ENCODE data around the gene PRG3. TPM values are rescaled to one million over a fixed set of nuclear protein-coding genes. Genes with fewer than 3 reads are reported as not detected.

PRG3 gene
- total RNA-seq, 1 experiment from 2014 or later = not detected

DNA sequence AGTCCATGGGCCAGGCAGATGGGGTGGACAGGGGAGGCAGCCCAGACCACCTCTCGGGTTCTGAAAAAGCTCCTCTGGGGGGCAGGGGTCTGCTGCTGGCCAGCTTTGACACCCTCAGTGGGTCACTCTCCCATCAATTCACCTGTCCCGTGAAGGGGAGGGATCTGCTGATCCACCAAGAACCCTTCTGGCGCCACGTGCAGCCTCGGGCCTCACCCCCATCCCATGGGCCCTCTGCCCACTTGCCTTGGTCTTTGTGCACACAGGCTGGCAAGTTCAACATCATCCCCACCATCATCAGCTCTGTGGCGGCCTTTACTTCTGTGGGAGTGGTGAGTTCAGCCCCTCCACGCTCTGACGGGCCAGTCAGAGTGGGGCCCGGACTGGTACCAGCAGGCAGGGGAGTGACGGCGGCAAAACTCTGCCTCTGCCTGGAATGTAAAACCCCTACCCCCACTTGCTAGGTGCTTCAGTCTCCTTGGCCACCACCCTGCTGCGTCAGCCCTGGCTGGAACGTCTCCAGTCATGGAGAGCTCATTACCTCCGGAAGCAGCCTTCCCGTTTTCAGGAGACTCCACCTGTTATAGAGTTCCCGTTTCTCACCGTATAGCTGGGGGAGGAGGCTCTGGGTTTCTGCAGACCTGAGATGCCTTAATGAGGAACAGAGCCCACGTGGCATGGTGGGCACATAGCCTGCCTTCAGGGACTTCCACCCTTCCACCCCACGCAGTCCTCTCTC is 12.7 kb downstream of the PRG3 start:
- Histone ChIP-seq H3K27me3 (ENCODE audit: insufficient read depth, low read length) (0 out of 2 replicates have a peak, but pooled peaks cover under 1% of the 10 kb centered on the region), H4K20me1 (ENCODE audit: insufficient read depth) (no peaks in the 10 kb centered on the region), H2AFZ (ENCODE audit: low read depth, low read length, poor library complexity, severe bottlenecking) (no peak overlapping the region), H3K27ac (ENCODE audit: low read depth, low read length) (no peak overlapping the region), H3K36me3 (ENCODE audit: control insufficient read depth in 1 of 2, insufficient read depth in 2 of 2, low read length in 2 of 2) (no peaks in the 10 kb centered on the region), H3K4me1 (ENCODE audit: control insufficient read depth in 1 of 2, insufficient read depth in 2 of 2, low read length in 2 of 2) (no peaks in the 10 kb centered on the region), H3K4me2 (ENCODE audit: low read length) (no peak overlapping the region), H3K9me3 (ENCODE audit: control insufficient read depth in 1 of 2, insufficient read depth in 1 of 2, low read depth in 1 of 2, low read length in 2 of 2) (no peaks in the 10 kb centered on the region), H3K9ac (ENCODE audit: low read length) (no peak overlapping the region), H3K9me2 (ENCODE audit: insufficient read depth) (no peaks in the 10 kb centered on the region), H3K79me2 (ENCODE audit: insufficient read depth, low read length) (no peaks in the 10 kb centered on the region), H3K4me3 (replicated peaks in 1 of 2; ENCODE audit: low read depth in 1 of 2, low read length in 2 of 2) (no peak overlapping the region)
- no TSS peak for BruUV-seq (replicated peaks)
- ChIA-PET CTCF (no interaction called here), RAD21 (ENCODE audit: low non-redundant PET in 1 of 2, low total read pairs in 2 of 2, uncharacterized antibody in 2 of 2, unreplicated experiment in 2 of 2) (no interaction called here), POLR2A (no interaction called here)
- intact Hi-C loops (cut with micrococcal nuclease) = no loop called here
- DNase-seq (ENCODE audit: low read depth, low spot score) (no peak), ATAC-seq (no peak)
- TF ChIP-seq POLR2AphosphoS5 (IDR thresholded peaks at IDR 0.05; ENCODE audit: low read depth, low read length) (no peak), ZFX (IDR thresholded peaks at IDR 0.05) (no peak), ELF1 (IDR thresholded peaks at IDR 0.05; ENCODE audit: borderline replicate concordance, low read depth) (no peak), EZH2phosphoT487 (IDR thresholded peaks at IDR 0.05; ENCODE audit: borderline replicate concordance) (no peak), CEBPB (IDR thresholded peaks at IDR 0.05; ENCODE audit: low read depth) (no peak), ZNF274 (IDR thresholded peaks at IDR 0.05; ENCODE audit: low read depth, low read length) (no peak), TCF7L2 (IDR thresholded peaks at IDR 0.05; ENCODE audit: borderline replicate concordance, extremely low read depth, insufficient read depth, insufficient read length) (no peak), EGR1 (IDR thresholded peaks at IDR 0.05; ENCODE audit: low read depth) (no peak), CBX3 (IDR thresholded peaks at IDR 0.05; ENCODE audit: low read depth) (no peak), EZH2 (IDR thresholded peaks at IDR 0.05) (no peak), YY1 (IDR thresholded peaks at IDR 0.05; ENCODE audit: extremely low read depth, insufficient replicate concordance, low read depth, low read length) (no peak), JUND (IDR thresholded peaks at IDR 0.05) (no peak), SRF (IDR thresholded peaks at IDR 0.05; ENCODE audit: low read depth) (no peak)
- TF ChIP-seq, protein P1, sequence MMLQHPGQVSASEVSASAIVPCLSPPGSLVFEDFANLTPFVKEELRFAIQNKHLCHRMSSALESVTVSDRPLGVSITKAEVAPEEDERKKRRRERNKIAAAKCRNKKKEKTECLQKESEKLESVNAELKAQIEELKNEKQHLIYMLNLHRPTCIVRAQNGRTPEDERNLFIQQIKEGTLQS (IDR thresholded peaks at IDR 0.05) = no peak
- TF ChIP-seq, protein P2, sequence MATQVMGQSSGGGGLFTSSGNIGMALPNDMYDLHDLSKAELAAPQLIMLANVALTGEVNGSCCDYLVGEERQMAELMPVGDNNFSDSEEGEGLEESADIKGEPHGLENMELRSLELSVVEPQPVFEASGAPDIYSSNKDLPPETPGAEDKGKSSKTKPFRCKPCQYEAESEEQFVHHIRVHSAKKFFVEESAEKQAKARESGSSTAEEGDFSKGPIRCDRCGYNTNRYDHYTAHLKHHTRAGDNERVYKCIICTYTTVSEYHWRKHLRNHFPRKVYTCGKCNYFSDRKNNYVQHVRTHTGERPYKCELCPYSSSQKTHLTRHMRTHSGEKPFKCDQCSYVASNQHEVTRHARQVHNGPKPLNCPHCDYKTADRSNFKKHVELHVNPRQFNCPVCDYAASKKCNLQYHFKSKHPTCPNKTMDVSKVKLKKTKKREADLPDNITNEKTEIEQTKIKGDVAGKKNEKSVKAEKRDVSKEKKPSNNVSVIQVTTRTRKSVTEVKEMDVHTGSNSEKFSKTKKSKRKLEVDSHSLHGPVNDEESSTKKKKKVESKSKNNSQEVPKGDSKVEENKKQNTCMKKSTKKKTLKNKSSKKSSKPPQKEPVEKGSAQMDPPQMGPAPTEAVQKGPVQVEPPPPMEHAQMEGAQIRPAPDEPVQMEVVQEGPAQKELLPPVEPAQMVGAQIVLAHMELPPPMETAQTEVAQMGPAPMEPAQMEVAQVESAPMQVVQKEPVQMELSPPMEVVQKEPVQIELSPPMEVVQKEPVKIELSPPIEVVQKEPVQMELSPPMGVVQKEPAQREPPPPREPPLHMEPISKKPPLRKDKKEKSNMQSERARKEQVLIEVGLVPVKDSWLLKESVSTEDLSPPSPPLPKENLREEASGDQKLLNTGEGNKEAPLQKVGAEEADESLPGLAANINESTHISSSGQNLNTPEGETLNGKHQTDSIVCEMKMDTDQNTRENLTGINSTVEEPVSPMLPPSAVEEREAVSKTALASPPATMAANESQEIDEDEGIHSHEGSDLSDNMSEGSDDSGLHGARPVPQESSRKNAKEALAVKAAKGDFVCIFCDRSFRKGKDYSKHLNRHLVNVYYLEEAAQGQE (IDR thresholded peaks at IDR 0.05; ENCODE audit: low read depth) = no peak
